Measurements from ENCODE around the gene TTC27. TPM values are rescaled to one million over a fixed set of nuclear protein-coding genes. Genes with fewer than 3 reads are reported as not detected.

The TTC27 gene
- total RNA-seq, 2 experiments from 2014 or later = 30.1 to 33.8 TPM

GRCh38 chr2:32806857-32807256, 179.0 kb downstream of the TTC27 start:
- ChIA-PET CTCF (no interaction called here), POLR2A (no interaction called here)
- Mint-ChIP-seq H3K4me3 (no peak overlapping the region), H3K36me3 (ENCODE audit: low read depth) (peaks cover 28% of the 10 kb centered on the region), H3K9me3 (no peaks in the 10 kb centered on the region), H3K27ac (no peak overlapping the region), H3K4me1 (ENCODE audit: low read depth) (no peaks in the 10 kb centered on the region), H3K27me3 (no peaks in the 10 kb centered on the region)
- no peak for ATAC-seq
- no peak for TF ChIP-seq CTCF (IDR thresholded peaks at IDR 0.05)
- intact Hi-C loops (cut with micrococcal nuclease) = no loop called here
- no peak for DNase-seq

- Mint-ChIP-seq H3K36me3 (ENCODE audit: low read depth) (peaks cover 33% of the 10 kb centered on the region), H3K27ac (no peak overlapping the region), H3K4me3 (no peak overlapping the region), H3K9me3 (no peaks in the 10 kb centered on the region), H3K4me1 (ENCODE audit: low read depth) (no peaks in the 10 kb centered on the region), H3K27me3 (no peaks in the 10 kb centered on the region)
- TF ChIP-seq CTCF (IDR thresholded peaks at IDR 0.05) = no peak
- ChIA-PET CTCF (no interaction called here), POLR2A (no interaction called here)
- ATAC-seq (no peak), DNase-seq (no peak)
- intact Hi-C loops (cut with micrococcal nuclease) = no loop called here
Observed at GRCh38 chr2:32807662-32808061, 179.8 kb downstream of the TTC27 start.

GRCh38 chr2:32810909-32811495, 183.2 kb downstream of the TTC27 start:
- CTCF ChIA-PET = no interaction called here
- DNase-seq (no peak), ATAC-seq (no peak)
- POLR2A ChIA-PET = no interaction called here
- H3K9me3 Mint-ChIP-seq = no peaks in the 10 kb centered on the region
- no peaks in the 10 kb centered on the region for H3K4me1 Mint-ChIP-seq (ENCODE audit: low read depth)
- H3K27me3 Mint-ChIP-seq = no peaks in the 10 kb centered on the region
- no peak overlapping the region for H3K4me3 Mint-ChIP-seq
- H3K27ac Mint-ChIP-seq = no peak overlapping the region
- TF ChIP-seq CTCF (IDR thresholded peaks at IDR 0.05) = no peak
- H3K36me3 Mint-ChIP-seq (ENCODE audit: low read depth) = peaks cover 46% of the 10 kb centered on the region
- intact Hi-C loops (cut with micrococcal nuclease) = no loop called here

GRCh38 chr2:32811696-32812095, 183.8 kb downstream of the TTC27 start:
- Mint-ChIP-seq H3K27me3 (no peaks in the 10 kb centered on the region), H3K4me3 (no peak overlapping the region), H3K27ac (no peak overlapping the region), H3K4me1 (ENCODE audit: low read depth) (no peaks in the 10 kb centered on the region), H3K9me3 (no peaks in the 10 kb centered on the region), H3K36me3 (ENCODE audit: low read depth) (peaks cover 46% of the 10 kb centered on the region)
- intact Hi-C loops (cut with micrococcal nuclease) = no loop called here
- no peak for TF ChIP-seq CTCF (IDR thresholded peaks at IDR 0.05)
- ChIA-PET POLR2A (no interaction called here), CTCF (no interaction called here)
- no peak for DNase-seq
- ATAC-seq = no peak

GRCh38 chr2:32812316-32812715, 184.5 kb downstream of the TTC27 start:
- H3K27ac Mint-ChIP-seq = no peak overlapping the region
- ATAC-seq = no peak
- ChIA-PET POLR2A (no interaction called here), CTCF (no interaction called here)
- no peaks in the 10 kb centered on the region for H3K9me3 Mint-ChIP-seq
- no peak overlapping the region for H3K4me3 Mint-ChIP-seq
- no peak for DNase-seq
- intact Hi-C loops (cut with micrococcal nuclease) = no loop called here
- no peaks in the 10 kb centered on the region for H3K4me1 Mint-ChIP-seq (ENCODE audit: low read depth)
- TF ChIP-seq CTCF (IDR thresholded peaks at IDR 0.05) = no peak
- peaks cover 50% of the 10 kb centered on the region for H3K36me3 Mint-ChIP-seq (ENCODE audit: low read depth)
- H3K27me3 Mint-ChIP-seq = no peaks in the 10 kb centered on the region
